OCI-LY1 (cell line): ENCODE measurements around the gene MROH2A.

Experiments
- CTCF ChIP-seq: fragments of 200-600 bp; sonication (generic), shearing (Covaris generic); IDR thresholded peaks from 2 replicates; pipeline ENCODE4 v1.5.1; 2017; ENCODE audit warnings: mild to moderate bottlenecking, antibody characterized with exemption, low read length, moderate library complexity, mixed read lengths
- EZH2 ChIP-seq: fragments of 200-600 bp; sonication (generic), shearing (Covaris generic); IDR thresholded peaks from 2 replicates; pipeline ENCODE4 v1.8.0; 2017; ENCODE audit warnings: borderline replicate concordance, mixed run types, mild to moderate bottlenecking, antibody characterized with exemption, low read length, moderate library complexity, mixed read lengths

GRCh38 chr2:233871432-233871831 is 93.3 kb downstream of the MROH2A start:
- TF ChIP-seq CTCF (no peak), EZH2 (no peak)
